Fibroblast of skin of abdomen (primary cell): ENCODE data around the gene AKAP11.

Source experiments
- DNase-seq: peaks from one replicate; pipeline ENCODE4 v3.0.0-alpha.2; 2013

The AKAP11 gene

DNA sequence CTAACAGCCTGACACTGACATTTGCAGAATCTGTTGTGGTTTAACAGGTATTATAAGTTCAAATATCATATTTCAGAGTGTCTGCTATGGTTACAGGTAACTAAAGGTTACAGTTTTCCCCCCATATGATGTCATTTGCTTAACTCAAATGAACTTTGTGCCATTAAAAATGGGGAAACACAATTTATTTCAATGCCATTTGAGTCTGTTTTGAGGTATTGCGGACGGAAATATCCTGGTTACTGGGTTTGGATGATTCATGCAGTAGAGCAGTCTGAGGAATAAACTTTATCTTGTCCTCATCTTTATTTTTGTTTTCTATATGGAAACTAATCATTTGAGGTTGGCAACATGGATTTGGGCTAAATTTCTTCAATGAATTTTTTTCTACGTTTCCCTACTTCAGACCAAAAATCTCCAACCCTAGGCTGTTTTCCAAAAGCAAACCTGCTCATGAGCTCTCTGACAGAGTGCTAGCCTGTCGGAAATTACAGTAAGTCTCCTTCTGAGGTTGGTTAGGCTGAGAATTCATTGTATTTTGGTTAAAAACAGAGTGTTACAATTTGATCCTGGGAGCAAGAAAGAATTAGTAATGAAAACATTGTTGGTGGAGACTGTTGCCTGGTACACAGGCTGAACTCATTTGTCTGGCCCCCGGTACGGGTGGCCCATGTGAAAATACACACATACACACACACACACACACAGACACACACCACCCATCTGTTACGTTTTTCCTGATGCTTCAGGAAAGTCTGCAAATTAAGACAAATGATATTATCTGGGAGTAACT lies 66.1 kb downstream of the AKAP11 start:
- DNase-seq: no peak

DNA sequence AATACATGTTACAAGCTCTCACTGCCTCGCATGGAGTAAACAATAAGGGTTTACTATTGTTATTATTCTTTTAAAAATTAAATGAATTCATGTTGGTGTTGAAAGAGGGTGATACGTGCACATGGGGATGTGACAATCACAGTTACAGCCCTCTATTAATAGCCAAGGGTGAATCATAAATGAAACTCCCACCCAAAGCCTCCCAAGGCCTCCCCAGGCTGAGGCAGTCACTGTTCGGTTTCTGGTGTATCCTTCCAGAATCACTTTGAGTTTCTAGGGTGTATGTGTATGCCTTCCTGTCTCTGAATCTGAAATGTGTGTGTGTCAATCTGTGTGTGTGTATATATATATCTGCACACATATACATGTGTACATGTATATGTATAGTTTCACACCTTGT lies 73.4 kb downstream of the AKAP11 start:
- DNase-seq: no peak

DNA sequence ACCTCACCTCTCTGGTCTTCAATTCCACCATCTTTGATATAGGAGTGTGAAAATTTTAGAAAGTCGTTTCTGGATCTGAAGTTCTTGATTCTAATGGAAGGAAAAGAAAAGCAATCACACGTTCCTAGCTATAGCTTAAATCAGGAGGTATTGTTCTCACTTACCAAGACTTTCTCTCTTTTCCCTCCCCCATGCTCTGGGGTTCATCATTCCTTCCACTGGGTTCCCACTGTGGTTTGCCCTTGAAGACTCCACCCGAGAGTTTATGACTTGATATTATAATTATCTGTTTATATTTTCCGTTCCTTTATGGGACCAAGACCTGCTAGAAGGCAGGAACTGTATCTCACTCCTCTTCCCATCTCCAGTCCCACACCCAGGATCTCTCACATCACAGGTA lies 76.6 kb downstream of the AKAP11 start:
- DNase-seq: no peak

DNA sequence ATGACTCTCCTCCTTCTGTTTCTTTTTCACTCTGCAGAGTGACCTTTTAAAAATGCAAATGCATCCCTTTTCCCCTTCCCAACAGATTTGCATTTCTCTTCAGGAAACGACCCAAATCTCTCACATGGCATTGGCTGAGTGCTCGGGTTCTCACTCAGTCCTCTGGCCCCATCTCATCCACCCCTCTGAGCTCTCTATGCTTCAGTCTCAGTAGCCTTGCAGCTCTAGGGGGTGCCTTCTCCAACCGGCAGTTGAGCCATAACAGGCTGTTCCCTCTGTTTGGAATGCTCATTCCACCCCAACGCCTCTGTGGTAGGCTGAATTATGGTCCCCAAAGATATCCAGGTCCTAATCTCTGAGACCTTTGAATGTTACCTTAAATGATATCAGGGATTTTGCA lies 78.2 kb downstream of the AKAP11 start:
- no peak for DNase-seq

DNA sequence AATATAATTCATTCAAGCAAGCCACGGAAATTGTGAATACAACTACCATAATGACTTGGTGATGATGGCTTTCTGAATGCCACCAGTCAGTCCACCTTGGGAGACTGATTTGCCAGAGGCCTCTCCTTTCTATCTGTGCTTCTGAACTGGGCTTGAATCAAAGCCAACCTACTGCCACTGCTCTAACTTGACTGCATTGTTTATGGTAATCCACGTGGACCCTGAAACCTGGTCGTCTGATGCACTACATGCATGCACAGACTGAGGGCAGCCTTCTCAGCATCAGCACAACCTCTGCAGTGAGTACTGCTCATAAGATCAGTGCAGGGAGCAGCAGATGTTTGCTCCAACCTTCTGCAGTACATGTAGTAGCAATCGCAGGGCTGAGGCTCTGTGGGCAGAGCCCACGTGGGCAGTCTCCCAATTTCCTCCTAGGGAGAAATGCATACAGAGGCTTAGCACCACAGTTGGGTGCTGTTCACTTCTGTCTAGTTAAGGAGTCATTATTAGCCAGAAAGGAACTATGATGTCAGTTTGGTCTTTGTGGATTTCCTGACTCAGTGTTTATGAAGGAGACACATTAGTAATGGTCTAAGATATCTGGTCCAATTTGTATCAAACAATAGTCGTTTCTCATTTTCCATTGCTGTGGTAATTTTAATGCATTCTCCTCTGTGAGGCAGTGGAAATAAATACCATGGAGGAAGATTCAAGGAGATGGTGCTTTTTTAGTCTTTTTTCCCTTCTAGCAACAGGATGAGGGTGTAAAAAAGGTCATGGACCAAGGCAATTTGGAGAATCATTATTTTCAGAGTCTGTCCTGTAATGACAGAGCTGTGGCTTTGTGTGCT lies 82.5 kb downstream of the AKAP11 start:
- peak; percentile 62 for DNase-seq

DNA sequence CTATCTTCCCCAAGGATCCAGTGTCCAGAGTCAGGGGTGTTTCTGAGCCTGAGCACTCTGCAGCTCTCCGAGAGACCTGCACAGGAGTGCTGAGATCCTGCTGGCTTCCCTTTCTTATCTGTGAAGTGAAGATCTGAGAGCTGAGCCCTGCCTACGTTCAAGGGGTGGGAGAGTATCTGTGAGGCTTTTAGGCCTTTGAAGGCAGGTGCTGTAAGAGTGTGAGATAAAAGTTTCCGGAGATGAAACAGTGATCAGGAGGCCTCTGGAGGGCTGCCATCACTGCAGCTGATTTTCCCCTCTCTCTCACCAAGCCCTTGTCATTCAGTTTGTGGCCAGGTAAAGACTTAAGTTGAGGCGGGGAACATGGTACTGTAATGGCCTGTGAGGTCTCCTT lies 83.1 kb downstream of the AKAP11 start:
- no peak for DNase-seq

DNA sequence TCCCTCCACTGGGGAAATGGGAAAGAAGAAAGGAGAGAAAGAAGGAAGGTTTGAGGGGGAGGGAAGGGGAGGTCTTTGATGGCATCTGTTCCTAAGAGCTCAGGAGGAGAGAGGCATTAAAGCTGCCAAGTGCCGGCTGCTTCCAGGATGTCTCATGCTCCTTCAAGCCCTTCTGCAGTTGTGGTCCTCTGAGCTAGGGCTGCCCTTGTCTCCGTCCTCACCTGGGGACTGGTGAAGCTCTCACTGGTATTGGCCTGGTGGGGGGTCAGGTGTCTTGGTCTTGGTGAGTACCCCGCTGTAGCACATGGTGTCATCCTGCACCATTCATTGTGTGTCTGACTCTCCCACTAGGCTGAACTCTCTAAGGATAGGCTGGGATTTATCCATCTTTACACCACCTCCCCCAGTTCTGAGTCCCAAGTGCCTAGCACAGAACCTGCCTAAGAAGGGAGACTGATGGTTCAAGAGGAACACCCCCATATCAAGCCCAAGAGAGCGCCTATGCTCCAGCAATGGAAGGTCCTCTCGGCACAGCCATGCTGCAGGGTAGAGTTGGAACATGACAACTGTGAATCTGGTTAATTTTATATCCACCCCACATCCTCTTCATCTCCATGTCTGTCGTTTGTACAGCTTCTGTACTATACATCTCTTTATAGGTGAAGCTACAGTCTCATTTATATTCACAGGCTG lies 83.7 kb downstream of the AKAP11 start:
- no peak for DNase-seq

DNA sequence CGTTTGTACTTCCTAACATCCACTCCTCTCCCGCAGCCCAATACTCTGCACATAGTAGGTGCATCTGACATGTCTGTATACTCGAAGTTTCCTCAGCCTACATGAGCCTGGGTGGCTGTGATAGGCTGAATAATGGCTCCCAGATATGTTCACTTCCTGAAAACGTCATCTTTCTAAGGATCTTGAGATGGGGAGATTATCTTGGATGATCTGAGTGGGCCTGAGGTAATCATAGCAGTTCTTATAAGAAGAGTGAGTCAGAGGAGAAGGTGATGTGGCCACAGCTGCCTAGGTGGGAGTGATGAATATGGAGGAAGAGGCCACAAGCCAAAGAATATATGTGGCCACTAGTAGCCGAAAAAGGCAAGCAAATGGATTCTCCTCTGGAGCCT lies 84.2 kb downstream of the AKAP11 start:
- no peak for DNase-seq

DNA sequence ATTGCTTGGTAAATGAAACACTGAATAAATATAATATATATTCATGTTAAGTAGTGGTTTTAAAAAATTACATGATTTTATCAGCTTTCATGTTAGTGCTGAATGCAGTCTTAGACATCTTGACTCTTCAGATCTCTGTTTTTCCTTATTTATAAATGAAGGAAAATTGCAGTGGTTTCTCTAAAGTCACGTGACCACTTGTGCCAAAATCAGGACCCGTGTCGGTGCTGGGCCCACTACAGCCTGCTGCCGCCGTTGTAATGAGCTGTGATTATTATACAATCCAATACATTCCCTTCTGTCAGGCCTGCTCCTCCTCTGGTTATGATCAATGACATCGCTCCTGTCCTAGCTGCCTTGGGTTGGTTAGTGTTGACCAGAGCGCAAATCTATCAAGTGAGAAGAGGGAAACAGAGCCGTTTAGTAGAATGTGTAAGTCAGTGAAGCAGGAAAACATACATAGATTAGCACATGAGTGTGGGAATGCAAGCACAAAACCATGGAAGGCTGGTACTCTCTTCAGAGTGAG lies 88.2 kb downstream of the AKAP11 start:
- no peak for DNase-seq

DNA sequence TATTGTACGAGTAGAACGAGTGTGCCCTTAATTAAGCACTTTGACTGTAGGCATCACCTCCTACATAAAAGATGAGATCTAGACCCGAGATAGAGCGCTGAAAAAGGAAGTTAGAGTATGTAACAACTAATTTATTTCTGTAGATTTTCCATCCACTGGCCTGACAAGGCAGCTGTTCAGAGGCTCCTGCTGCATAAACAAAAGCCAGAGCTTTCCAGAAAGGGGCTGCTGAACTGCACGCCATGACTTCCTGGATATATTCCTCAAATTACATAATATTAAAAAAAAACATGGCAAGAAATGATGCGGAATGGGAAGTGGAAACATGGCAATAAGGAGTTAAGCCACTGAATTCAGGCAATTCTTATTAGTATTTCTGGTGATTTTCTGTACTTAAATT lies 89.7 kb downstream of the AKAP11 start:
- no peak for DNase-seq

DNA sequence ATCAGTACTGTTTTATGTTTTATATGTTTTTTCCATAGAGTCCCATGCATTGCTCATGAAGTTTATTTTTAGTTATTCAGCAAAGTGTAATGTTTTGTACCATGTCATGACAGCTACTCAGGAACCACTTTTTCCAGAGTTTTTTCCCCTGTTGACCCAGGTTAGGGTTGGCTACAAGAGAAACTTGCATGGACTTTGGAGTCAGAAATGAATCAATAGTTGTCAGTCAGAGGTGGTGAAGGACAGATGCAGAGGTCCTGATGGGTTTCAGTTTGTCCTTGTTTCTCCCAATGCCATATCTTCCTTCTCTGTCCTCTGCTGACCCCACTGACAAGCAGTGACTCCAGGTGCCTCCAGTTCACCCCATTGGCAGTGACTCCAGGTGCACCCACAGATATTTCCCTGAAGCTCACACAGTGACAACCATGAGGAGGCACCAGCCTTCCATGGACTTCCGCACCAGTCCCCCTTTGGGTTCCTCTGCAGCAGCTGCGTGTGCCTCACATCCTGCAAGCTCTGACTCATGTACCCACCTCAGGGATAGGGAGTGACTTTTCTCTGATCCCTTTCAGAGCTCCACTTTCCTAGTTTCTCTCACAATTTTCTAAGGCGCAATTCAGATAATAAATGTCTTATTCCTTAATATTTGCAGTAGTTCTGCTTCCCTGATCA lies 92.1 kb downstream of the AKAP11 start:
- DNase-seq: peak; percentile 15

DNA sequence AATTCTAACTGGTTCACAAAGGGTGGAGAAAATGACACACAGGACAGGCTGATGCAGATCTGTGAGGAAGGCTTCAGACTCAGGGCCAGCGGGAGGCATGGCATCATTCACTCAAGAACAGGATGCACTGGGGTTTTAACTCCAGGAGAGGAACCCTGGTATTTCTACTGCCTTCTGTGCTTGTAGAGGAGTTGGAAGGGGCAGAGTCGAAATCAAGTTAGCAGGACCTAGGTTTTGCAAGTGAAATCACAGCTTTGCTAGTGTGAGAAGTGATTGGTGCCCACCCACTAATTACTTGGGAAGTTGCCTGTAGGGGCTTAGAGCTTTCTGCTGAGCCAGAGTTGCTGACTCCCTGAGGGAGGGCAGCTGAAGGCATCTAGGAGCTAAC lies 92.7 kb downstream of the AKAP11 start:
- no peak for DNase-seq

DNA sequence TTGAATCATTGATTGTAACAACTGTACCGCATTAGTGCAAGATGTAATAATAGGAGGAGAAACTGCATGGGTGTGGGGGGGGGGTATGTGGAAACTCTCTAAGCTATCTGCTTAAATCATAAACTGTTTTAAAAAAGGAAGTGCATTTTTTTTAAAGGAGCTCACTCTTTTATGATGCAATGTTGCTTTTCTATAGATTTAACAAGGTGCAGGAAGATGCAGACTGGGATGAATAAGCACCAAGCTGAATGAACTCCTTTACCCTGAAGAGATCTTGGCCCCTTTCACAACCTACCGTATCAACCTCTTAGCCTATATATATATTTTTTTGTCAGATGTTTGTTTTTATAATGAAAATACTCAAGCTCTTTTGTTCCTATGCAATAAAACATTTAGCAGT lies 95.9 kb downstream of the AKAP11 start:
- peak; percentile 27 for DNase-seq

DNA sequence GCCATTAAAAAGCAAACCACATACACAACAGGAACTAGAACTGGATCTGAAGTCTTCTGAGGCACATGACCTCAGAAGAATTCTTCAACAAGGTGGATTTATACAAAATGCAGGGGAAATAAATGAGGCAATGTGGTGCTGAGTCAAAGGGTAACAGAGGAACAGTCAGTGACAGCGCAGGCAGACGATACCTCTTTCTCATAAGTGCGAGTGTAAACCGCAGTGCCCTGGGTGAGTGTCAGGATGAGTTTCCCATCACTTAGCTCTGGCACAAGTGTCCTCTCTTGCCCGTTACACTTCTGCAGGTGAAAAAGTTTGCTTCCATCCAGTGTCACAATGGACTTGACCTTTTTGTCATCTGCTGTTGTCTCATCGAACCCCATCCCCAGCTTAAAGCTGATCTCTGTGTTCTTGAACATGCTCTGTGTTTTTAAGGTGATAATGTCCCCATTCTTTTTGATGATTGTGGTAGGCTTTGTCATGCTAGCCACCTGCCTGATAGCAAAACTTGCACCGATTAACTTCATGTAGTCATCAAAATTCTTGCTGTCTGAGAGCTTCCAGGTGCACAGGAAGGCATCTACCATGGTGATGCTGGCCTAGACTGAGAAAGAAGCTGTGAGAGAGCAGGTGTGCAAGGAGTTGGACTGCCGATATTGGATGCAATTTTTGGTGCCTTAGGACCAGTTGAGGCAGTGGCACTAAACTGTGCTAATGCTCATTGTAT lies 97.3 kb downstream of the AKAP11 start:
- DNase-seq: no peak

DNA sequence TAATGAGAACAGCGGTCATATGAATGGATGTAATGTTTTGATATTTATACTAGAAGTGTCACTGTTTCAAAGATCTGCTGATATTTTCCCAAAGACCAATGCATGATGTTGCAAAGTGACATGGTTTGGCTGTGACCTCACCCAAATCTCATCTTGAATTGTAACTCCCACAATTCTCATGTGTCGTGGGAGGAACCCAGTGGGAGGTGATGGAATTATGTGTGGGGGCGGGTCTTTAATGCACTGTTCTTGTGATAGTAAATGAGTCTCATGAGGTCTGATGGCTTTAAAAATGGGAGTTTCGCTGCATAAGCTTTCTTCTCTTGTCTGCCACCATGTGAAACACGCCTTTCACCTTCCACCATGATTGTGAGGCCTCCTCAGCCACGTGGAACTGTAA lies 98.3 kb downstream of the AKAP11 start:
- DNase-seq: no peak
